HS-5 (cell line): ENCODE data around the gene RAPGEF6.

Experiments
- DNase-seq: peaks from one replicate; pipeline ENCODE4 v3.0.0-alpha.2; 2012; ENCODE audit warnings: low read depth

RAPGEF6 gene

GRCh38 chr5:131541762-131542161 lies 93.3 kb downstream of the RAPGEF6 start:
- peak; percentile 78 for DNase-seq

GRCh38 chr5:131541071-131541470 lies 94.0 kb downstream of the RAPGEF6 start:
- no peak for DNase-seq

- DNase-seq, result no peak
Measured at GRCh38 chr5:131539251-131539650, 95.8 kb downstream of the RAPGEF6 start.

GRCh38 chr5:131538177-131538593 lies 96.8 kb downstream of the RAPGEF6 start:
- DNase-seq, result peak; percentile 85

GRCh38 chr5:131536850-131537448 lies 98.1 kb downstream of the RAPGEF6 start:
- no peak for DNase-seq

- DNase-seq, result no peak
Measured at GRCh38 chr5:131536211-131536826, 98.7 kb downstream of the RAPGEF6 start.

- DNase-seq, result no peak
Measured at GRCh38 chr5:131534974-131535373, 100.1 kb downstream of the RAPGEF6 start.

GRCh38 chr5:131533836-131534235 lies 101.2 kb downstream of the RAPGEF6 start:
- DNase-seq, result no peak

GRCh38 chr5:131532031-131532640 lies 102.9 kb downstream of the RAPGEF6 start:
- no peak for DNase-seq

GRCh38 chr5:131530706-131531331 lies 104.2 kb downstream of the RAPGEF6 start:
- DNase-seq, result no peak

- DNase-seq, result no peak
Measured at GRCh38 chr5:131528682-131529081, 106.3 kb downstream of the RAPGEF6 start.

- no peak for DNase-seq
Measured at GRCh38 chr5:131525805-131526204, 109.2 kb downstream of the RAPGEF6 start.

GRCh38 chr5:131524431-131524830 lies 110.6 kb downstream of the RAPGEF6 start:
- no peak for DNase-seq

GRCh38 chr5:131523500-131524185 lies 111.4 kb downstream of the RAPGEF6 start:
- DNase-seq, result no peak

- DNase-seq, result peak; percentile 53
Measured at GRCh38 chr5:131521252-131521651, 113.8 kb downstream of the RAPGEF6 start.

GRCh38 chr5:131515348-131515747 lies 119.7 kb downstream of the RAPGEF6 start:
- no peak for DNase-seq

GRCh38 chr5:131514316-131515283 lies 120.4 kb downstream of the RAPGEF6 start:
- no peak for DNase-seq

- no peak for DNase-seq
Measured at GRCh38 chr5:131513780-131514179, 121.2 kb downstream of the RAPGEF6 start.

- DNase-seq, result no peak
Measured at GRCh38 chr5:131511934-131512333, 123.1 kb downstream of the RAPGEF6 start.

GRCh38 chr5:131509801-131510200 lies 125.2 kb downstream of the RAPGEF6 start:
- no peak for DNase-seq

GRCh38 chr5:131505237-131505908 lies 129.7 kb downstream of the RAPGEF6 start:
- DNase-seq, result no peak
